ENCODE data around the gene MYO1D.

Gene MYO1D

GRCh38 chr17:32631341-32632096 lies 245.4 kb downstream of the MYO1D start:
- in situ Hi-C loops (cut with MboI; ENCODE audit: low sequenced_read_pairs): no loop called here

DNA sequence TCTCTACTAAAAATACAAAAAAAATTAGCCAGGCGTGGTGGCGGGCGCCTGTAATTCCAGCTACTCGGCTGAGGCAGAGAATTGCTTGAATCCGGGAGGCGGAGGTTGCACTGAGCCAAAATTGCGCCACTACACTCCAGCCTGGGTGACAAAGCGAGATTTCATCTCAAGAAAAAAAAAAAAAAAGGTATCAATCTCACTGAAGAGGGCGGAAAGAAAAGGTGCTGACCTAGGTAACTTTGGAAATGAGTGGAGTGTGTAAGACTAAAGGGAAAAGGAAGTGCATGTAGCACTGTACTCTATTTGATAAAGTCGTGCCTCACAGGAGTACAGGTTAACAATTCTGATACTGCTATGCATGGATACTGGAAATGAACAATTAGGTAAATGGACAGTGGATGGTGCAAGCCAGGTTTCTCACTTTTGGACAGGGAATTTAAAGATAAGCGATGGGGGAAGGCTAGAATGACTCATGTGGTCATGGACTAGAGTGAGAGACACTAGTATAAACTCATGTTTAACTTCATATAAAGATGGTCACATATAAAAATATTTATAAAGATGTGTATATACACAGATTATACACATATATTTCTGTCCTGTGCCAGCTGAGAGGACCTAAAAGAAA lies 247.2 kb downstream of the MYO1D start:
- in situ Hi-C loops (cut with MboI; ENCODE audit: low sequenced_read_pairs): no loop called here

- in situ Hi-C loops (cut with MboI; ENCODE audit: low sequenced_read_pairs): no loop called here
Observed at GRCh38 chr17:32628271-32629044, 248.5 kb downstream of the MYO1D start.

GRCh38 chr17:32627239-32627996 lies 249.5 kb downstream of the MYO1D start:
- in situ Hi-C loops (cut with MboI; ENCODE audit: low sequenced_read_pairs): no loop called here

DNA sequence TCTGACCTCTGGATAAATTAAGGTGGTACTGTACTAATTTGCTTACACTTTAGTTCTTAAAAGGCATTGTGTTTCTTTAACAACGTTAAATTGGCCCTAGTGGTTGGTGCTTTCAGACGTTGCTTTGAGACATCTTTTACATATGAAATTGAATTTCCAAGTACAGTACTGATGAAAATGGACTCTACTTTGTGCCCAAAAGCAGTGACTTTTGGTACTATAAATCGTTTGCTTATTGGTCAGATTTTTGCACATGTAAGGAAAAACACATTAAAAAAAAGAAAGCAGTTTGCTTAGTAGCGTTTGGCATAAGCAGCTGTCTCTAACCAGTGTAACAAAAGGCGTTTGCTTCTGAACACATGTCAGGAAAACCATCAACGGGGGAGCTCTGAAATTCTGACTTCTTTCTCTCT lies 250.5 kb downstream of the MYO1D start:
- in situ Hi-C loops (cut with MboI; ENCODE audit: low sequenced_read_pairs): no loop called here

- in situ Hi-C loops (cut with MboI; ENCODE audit: low sequenced_read_pairs): no loop called here
Observed at GRCh38 chr17:32625971-32626370, 251.0 kb downstream of the MYO1D start.

DNA sequence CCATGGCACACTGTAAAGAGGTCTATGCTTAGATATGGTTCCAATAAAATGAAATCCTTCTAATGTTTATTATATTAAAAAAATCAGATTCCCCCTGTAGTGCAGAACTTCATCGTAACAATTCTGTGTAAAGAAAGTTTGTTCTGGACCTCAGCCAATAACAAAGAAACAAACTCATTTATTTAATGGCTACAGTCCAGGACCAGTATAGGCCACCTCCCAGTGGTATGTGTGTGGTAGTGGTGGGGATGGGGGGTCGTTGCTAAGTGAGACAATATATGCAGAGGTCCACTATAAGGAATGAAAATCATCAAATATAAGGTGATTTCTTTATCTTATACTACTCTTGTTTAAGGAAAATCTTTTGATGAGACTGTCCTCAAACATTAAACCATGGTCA lies 253.7 kb downstream of the MYO1D start:
- in situ Hi-C loops (cut with MboI; ENCODE audit: low sequenced_read_pairs): no loop called here

DNA sequence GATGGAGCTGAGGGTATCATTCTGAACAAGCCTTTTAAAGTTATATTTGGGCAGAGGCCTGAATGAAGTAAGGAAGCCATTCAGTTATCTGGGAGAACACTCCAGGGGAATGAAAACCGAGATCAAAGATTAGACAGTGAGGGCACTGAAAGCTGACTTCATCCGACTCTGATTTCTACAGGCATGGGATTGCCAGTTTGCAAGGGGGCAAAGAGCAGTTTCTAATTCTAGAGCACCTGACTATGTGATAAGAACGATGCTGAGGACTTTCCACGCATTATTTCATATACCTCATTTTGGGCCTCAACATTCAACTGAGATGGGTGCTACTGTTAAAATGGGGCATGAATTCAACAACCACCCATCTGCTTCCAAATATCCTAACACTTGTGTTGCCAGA lies 254.4 kb downstream of the MYO1D start:
- in situ Hi-C loops (cut with MboI; ENCODE audit: low sequenced_read_pairs): no loop called here

DNA sequence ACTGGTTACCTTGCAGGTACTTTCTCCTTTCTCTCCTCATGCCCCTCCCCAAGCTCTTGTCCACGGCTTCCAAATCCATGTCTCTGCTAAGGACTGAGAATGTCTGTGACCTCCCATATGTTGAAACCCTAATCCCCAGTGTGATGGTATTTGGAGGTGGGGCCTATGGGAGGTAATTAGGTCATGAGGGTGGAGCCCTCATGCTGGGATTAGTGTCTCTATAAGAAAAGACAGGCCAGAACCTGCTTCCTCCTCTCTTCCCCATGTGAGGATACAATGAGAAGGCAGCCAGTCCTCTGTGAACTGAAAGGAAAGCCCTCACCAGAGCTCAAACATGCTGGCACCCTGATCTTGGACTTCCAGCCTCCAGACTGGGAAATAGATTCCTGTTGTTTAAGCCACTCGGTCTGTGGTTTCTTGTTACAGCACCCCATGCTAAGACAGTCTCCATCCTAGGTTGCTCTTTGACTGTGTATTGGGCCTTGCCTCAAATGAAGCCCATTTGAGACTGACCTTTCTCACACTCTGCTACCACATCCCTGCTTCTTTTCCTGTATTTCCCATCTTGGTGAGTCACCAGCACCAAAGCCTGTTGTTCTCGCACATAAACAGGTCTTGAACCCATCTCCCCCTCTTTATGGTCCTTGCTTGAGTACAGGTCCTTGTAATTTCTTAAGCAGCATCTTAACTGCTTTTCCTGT lies 255.2 kb downstream of the MYO1D start:
- in situ Hi-C loops (cut with MboI; ENCODE audit: low sequenced_read_pairs): no loop called here

- in situ Hi-C loops (cut with MboI; ENCODE audit: low sequenced_read_pairs): no loop called here
Observed at GRCh38 chr17:32615326-32615725, 261.6 kb downstream of the MYO1D start.

DNA sequence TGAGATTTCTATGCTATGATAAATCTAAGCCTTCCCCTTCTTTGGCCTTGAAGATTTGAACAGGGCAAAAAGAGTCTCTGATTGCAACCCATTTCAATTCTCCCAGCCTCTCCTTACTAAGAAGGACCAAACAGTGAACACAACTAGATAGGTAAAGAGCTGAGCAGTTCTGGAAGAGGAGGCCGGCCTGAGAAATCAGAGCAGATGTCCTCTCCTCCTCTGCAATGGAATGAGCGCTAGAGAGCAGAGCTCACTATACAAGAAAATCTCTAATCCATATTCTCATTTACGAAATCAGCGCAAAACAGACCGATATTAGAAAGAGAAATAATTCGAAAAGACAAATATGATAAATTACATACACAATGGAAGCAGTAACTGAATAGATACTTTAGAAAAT lies 266.0 kb downstream of the MYO1D start:
- in situ Hi-C loops (cut with MboI; ENCODE audit: low sequenced_read_pairs): no loop called here

- in situ Hi-C loops (cut with MboI; ENCODE audit: low sequenced_read_pairs): no loop called here
Observed at GRCh38 chr17:32609884-32610650, 266.9 kb downstream of the MYO1D start.

- in situ Hi-C loops (cut with MboI; ENCODE audit: low sequenced_read_pairs): no loop called here
Observed at GRCh38 chr17:32609085-32609484, 267.8 kb downstream of the MYO1D start.

- in situ Hi-C loops (cut with MboI; ENCODE audit: low sequenced_read_pairs): no loop called here
Observed at GRCh38 chr17:32608267-32608666, 268.7 kb downstream of the MYO1D start.

- in situ Hi-C loops (cut with MboI; ENCODE audit: low sequenced_read_pairs): no loop called here
Observed at GRCh38 chr17:32604966-32605365, 272.0 kb downstream of the MYO1D start.

DNA sequence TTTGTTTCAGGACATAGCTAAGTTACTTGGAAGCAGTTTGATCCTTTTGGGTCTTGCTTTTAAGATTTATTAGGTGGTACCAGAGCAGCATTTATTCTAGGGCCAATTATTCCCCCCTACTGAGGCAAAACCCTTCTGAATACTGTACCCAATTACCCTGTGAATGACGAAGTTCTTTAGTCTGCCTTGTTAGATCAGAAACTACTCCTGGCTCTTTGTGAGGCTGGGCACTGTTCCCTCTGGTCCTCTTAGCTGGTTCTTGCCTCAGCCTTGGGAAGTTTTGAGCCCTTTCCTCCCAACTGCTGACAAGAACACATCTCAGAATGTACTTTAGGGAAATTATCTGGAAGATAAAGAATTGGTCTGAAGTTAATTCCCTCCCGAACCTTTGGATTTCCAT lies 274.5 kb downstream of the MYO1D start:
- in situ Hi-C loops (cut with MboI; ENCODE audit: low sequenced_read_pairs): no loop called here

- in situ Hi-C loops (cut with MboI; ENCODE audit: low sequenced_read_pairs): no loop called here
Observed at GRCh38 chr17:32601866-32602265, 275.1 kb downstream of the MYO1D start.

DNA sequence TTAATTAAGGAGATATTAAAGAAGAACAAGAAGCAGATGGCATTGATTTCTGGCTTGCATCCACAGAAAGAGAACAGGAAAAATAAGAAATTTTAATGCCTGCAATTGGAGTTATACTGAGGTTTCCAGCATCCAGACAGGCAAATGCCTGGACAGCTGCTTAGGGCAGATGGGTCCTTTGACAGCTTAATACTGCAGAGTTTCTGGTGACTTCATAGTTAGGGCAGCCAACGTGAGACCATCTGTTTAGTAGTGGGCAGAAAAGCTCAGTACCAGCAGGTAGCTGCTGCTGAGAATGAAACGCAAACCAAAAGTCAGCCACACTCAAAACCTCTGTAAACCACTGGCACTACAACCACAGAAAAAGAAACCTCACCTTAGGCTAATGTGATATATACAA lies 280.3 kb downstream of the MYO1D start:
- in situ Hi-C loops (cut with MboI; ENCODE audit: low sequenced_read_pairs): no loop called here

- in situ Hi-C loops (cut with MboI; ENCODE audit: low sequenced_read_pairs): no loop called here
Observed at GRCh38 chr17:32596206-32596605, 280.7 kb downstream of the MYO1D start.

DNA sequence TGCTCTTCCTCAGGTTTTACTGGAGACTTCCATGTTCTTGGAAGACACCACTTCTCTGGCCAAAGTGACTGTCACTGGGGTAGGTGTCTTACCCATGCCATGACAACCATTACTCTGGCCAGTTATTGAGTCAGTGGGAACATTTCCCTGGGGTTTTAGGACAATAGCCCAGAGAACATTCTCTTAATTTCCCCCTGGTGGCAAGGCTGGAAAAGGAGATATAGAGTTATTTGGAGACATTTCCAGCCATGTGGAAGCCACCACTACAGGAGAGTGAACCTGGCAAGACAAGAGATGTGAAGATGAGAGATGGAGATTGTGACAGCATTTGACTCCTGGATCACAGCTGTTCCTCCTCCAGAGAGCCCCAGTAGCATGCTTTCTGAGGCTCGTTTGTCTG lies 283.9 kb downstream of the MYO1D start:
- in situ Hi-C loops (cut with MboI; ENCODE audit: low sequenced_read_pairs): no loop called here

All from hTERT RPE-1 (cell line).